WI38 (cell line): ENCODE measurements around the gene DOCK1.
A peak's percentile ranks its signal among the peaks of the same experiment; 100 is the strongest.

Experiments used
- H3K4me3 ChIP-seq: 2 replicates; pipeline ENCODE4 v1.5.1; 2011; ENCODE audit warnings: low read depth, mild to moderate bottlenecking, control low read depth, low read length
- CTCF ChIP-seq: IDR thresholded peaks from 2 replicates; pipeline ENCODE4 v1.5.1; 2012; ENCODE audit warnings: low read depth, mild to moderate bottlenecking, control low read depth, low read length

The DOCK1 gene

DNA sequence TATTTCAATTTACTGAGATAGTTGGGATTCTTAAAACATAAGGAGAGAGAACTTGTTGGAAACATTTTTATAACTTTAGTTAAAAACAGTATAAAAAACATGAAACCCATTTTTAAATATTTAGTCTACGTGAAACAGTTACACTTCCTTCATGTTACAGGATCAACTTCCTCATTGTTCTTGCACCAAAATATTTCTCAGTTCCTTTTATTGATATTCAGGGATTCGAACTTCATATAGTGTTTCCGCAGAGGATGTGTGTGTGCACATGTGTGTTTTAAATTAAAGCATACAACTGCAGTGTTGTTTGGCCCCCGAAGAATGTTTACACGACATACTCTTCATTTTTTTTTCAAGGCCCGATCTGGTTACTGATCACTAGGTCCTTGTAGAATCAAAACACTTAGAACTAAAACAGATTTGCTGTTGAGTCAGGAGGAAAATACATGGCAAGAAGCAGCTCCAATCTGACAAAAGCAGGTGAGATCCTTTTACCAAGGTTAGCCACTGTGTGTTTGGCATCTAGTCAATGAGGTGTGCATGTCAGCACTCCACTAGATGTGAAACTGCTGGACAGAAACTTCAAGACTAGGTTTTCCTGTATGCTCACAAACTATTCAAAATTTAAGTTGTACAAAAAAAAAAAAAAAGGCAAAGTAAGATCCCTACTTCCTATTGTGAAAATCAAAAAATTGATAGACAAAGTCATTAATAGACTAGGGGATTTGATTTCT, 230.8 kb downstream of the DOCK1 start:
- H3K4me3 ChIP-seq = no peak overlapping the region
- no peak for TF ChIP-seq CTCF

- H3K4me3 ChIP-seq = no peak overlapping the region
- TF ChIP-seq CTCF = no peak
These were observed 232.2 kb downstream of the DOCK1 start for GRCh38 chr10:127137391-127137790.

GRCh38 chr10:127142136-127142535, 236.9 kb downstream of the DOCK1 start:
- no peak for TF ChIP-seq CTCF
- H3K4me3 ChIP-seq = no peak overlapping the region

- no peak overlapping the region for H3K4me3 ChIP-seq
- TF ChIP-seq CTCF = no peak
These were observed 237.6 kb downstream of the DOCK1 start for GRCh38 chr10:127142856-127143255.

DNA sequence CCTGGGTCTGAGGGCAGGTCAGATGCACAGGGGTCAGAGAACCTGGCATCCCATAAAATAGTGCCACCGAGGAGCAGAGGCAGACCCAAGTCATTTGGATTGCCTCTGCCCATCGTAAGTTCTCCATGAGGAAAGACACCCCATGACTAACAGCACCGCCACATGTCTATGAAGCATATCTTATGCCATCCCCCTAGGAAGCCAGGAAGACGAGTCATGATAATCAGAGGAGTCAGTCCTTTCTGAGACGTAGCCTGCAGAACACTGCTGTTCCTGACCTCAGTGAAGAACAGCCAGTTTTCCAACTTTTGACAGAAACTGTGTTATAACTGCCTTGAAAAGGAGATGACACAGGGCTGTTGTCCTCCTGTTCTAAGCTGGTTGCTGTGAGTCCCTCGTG, 239.9 kb downstream of the DOCK1 start:
- no peak overlapping the region for H3K4me3 ChIP-seq
- TF ChIP-seq CTCF = no peak

- no peak for TF ChIP-seq CTCF
- no peak overlapping the region for H3K4me3 ChIP-seq
These were observed 241.4 kb downstream of the DOCK1 start for GRCh38 chr10:127146661-127147060.

DNA sequence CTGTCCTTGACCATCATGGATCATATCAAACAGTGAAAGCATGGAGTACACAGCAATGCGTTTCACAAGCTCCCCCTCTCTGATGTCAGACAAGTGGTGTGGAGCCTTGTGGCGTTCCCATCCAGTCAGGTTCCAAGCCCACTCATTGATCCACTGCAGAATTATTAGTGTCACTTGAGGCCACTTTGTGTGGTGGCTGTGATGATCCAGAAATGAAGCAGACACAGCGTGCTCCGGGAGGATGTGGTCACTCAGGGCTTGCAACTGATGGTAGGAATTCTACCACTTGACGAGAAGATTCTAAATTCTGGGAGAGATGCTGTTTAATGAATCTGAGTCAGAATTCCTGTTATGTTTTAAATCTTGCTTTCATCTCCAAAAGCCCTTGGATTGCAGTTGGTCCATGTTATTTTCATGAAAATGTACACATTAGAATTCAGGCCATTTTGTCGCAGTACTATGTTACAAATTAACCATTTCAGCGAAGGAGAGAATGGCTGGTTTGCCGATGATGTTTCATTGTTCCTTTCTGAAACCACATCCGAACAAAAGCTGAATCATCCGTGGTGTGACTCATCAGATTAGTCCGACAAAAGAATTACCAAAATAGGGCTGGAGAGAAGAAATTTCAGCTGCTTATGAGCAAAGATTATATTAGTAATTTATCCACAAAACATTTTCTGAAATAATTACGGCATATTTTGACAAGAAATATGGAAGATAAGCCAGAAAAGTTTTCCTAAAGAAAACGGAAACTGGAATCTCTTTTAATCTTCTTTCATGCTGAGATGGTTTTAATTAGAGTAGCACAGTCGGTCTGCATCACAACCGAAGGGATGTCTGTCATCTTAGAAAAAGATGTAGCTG, 243.1 kb downstream of the DOCK1 start:
- peak overlapping the region; percentile 36 for H3K4me3 ChIP-seq
- no peak for TF ChIP-seq CTCF
